HCT116 (cell line): ENCODE data around the gene ICOS. TPM values are rescaled to one million over a fixed set of nuclear protein-coding genes. Genes with fewer than 3 reads are reported as not detected.

ENCODE experiments used
- ATAC-seq: fragments of 200-7000 bp; cut with Tn5 transposase; 2 replicates; pipeline ENCODE4 v1.9.1; 2020; ENCODE audit warnings: mild to moderate bottlenecking, moderate library complexity
- BruUV-seq: library from RNA; stranded (reverse); fragments of 400-500 nt; replicated peaks from 2 replicates; lab custom pipeline; 2021; lab: Mats Ljungman, UMichigan
- CTCF ChIA-PET: fragments of 300-600 bp; sonication (Branson Sonifier 250); formaldehyde crosslinking; loops from one replicate; lab custom pipeline; 2021; ENCODE audit warnings: antibody characterized with exemption; lab: Charles Lee
- POLR2A ChIA-PET: fragments of 300-600, 350-600 bp; sonication (Branson Sonifier 250); formaldehyde crosslinking; loops from one replicate; lab custom pipeline; 2021; ENCODE audit warnings: antibody characterized with exemption; lab: Charles Lee
- RAD21 ChIA-PET, 2 experiments: fragments of 300-600 bp; sonication (Branson Sonifier 250); formaldehyde crosslinking; loops; one replicate each; lab custom pipeline; 2023; ENCODE audit warnings: low total read pairs in 2 of 2; ENCODE audit not compliant: uncharacterized antibody in 2 of 2, unreplicated experiment in 2 of 2, low non-redundant PET in 1 of 2; lab: Charles Lee
- DNase-seq: peaks from one replicate; pipeline ENCODE4 v3.0.0-alpha.2; 2010; ENCODE audit warnings: low read depth, low spot score
- H2AFZ ChIP-seq: fragments of 200-600 bp; shearing (Covaris generic), sonication (generic); 2 replicates; pipeline ENCODE4 v1.6.1; 2017; ENCODE audit warnings: low read depth, mixed run types, mixed read lengths, antibody characterized with exemption, low read length; ENCODE audit not compliant: poor library complexity, severe bottlenecking
- H3K27ac ChIP-seq: 2 replicates; pipeline ENCODE4 v1.5.1; 2012; ENCODE audit warnings: low read depth, low read length
- H3K27me3 ChIP-seq: fragments of 200-600 bp; sonication (generic); 2 replicates; pipeline ENCODE4 v1.6.1; 2016; ENCODE audit warnings: mixed run types, low read length, mixed read lengths; ENCODE audit not compliant: insufficient read depth
- H3K36me3 ChIP-seq, 2 experiments: fragments of 200-500 bp in 1 of 2; fragments of 200-600 bp in 1 of 2; sonication (Bioruptor generic) in 1 of 2; sonication (generic) in 1 of 2; 2 replicates each; pipeline versions ENCODE4 v1.5.1 to v1.6.1; 2014 to 2016; ENCODE audit warnings: low read length in 2 of 2, inconsistent platforms in 1 of 2, mixed read lengths in 1 of 2, mixed run types in 1 of 2; ENCODE audit not compliant: insufficient read depth in 2 of 2, control insufficient read depth in 1 of 2
- H3K4me1 ChIP-seq, 2 experiments: fragments of 200-600 bp in 1 of 2; sonication (generic) in 1 of 2; 2 replicates each; pipeline versions ENCODE4 v1.5.1 to v1.6.1; 2012 to 2017; ENCODE audit warnings: low read length in 2 of 2, inconsistent platforms in 1 of 2, mild to moderate bottlenecking in 1 of 2, mixed read lengths in 1 of 2, mixed run types in 1 of 2, moderate library complexity in 1 of 2; ENCODE audit not compliant: insufficient read depth in 2 of 2, control insufficient read depth in 1 of 2
- H3K4me2 ChIP-seq: fragments of 200-600 bp; sonication (generic); 2 replicates; pipeline ENCODE4 v1.6.1; 2017; ENCODE audit warnings: mixed run types, low read length, mixed read lengths
- H3K4me3 ChIP-seq, 2 experiments: fragments of 200-600 bp in 1 of 2; sonication (generic) in 1 of 2; replicated peaks in 1 of 2; 2 replicates each; pipeline ENCODE4 v1.5.1; 2011 to 2016; ENCODE audit warnings: low read length in 2 of 2, control low read depth in 1 of 2, low read depth in 1 of 2, mild to moderate bottlenecking in 1 of 2, mixed read lengths in 1 of 2, mixed run types in 1 of 2
- H3K79me2 ChIP-seq: fragments of 200-600 bp; sonication (generic); 2 replicates; pipeline ENCODE4 v1.6.1; 2017; ENCODE audit warnings: mild to moderate bottlenecking, mixed run types, low read length, moderate library complexity, mixed read lengths; ENCODE audit not compliant: insufficient read depth
- H3K9ac ChIP-seq: fragments of 200-600 bp; sonication (generic); 2 replicates; pipeline ENCODE4 v1.6.1; 2016; ENCODE audit warnings: low read length, mixed read lengths
- H3K9me2 ChIP-seq: fragments of 200-600 bp; sonication (generic), shearing (Covaris generic); 2 replicates; pipeline ENCODE4 v1.6.1; 2017; ENCODE audit warnings: mixed run types, mild to moderate bottlenecking, moderate library complexity; ENCODE audit not compliant: insufficient read depth
- H3K9me3 ChIP-seq, 2 experiments: fragments of 200-500 bp in 1 of 2; fragments of 200-600 bp in 1 of 2; sonication (Bioruptor generic) in 1 of 2; sonication (generic) in 1 of 2; 2 replicates each; pipeline ENCODE4 v1.6.1; 2014 to 2017; ENCODE audit warnings: low read length in 2 of 2, mixed read lengths in 2 of 2, inconsistent platforms in 1 of 2, low read depth in 1 of 2, mild to moderate bottlenecking in 1 of 2, mixed run types in 1 of 2, moderate library complexity in 1 of 2; ENCODE audit not compliant: control insufficient read depth in 1 of 2, insufficient read depth in 1 of 2
- H4K20me1 ChIP-seq: fragments of 200-600 bp; sonication (generic), shearing (Covaris generic); 2 replicates; pipeline ENCODE4 v1.6.1; 2017; ENCODE audit warnings: mixed run types, mild to moderate bottlenecking, moderate library complexity; ENCODE audit not compliant: insufficient read depth
- CBX3 ChIP-seq: IDR thresholded peaks from 2 replicates; pipeline ENCODE4 v1.6.1; 2012; ENCODE audit warnings: low read depth
- CEBPB ChIP-seq: IDR thresholded peaks from 2 replicates; pipeline ENCODE4 v1.6.1; 2012; ENCODE audit warnings: low read depth
- EGR1 ChIP-seq: IDR thresholded peaks from 2 replicates; pipeline ENCODE4 v1.6.1; 2012; ENCODE audit warnings: low read depth
- ELF1 ChIP-seq: IDR thresholded peaks from 2 replicates; pipeline ENCODE4 v1.6.1; 2012; ENCODE audit warnings: low read depth, borderline replicate concordance
- EZH2phosphoT487 ChIP-seq: fragments of 200-600 bp; IDR thresholded peaks from 2 replicates; pipeline ENCODE4 v1.6.1; 2018; ENCODE audit warnings: antibody characterized with exemption, borderline replicate concordance
- FOSL1 ChIP-seq: IDR thresholded peaks from 2 replicates; pipeline ENCODE4 v1.6.1; 2012; ENCODE audit warnings: low read depth
- JUND ChIP-seq: IDR thresholded peaks from 2 replicates; pipeline ENCODE4 v1.6.1; 2012
- POLR2A ChIP-seq: IDR thresholded peaks from 2 replicates; pipeline ENCODE4 v1.7.0; 2011; ENCODE audit warnings: borderline replicate concordance; ENCODE audit not compliant: insufficient read depth, insufficient read length; ENCODE audit errors: extremely low read depth
- POLR2AphosphoS5 ChIP-seq: IDR thresholded peaks from 2 replicates; pipeline ENCODE4 v1.6.1; 2011; ENCODE audit warnings: mild to moderate bottlenecking, low read depth, low read length, moderate library complexity
- RAD21 ChIP-seq: IDR thresholded peaks from 2 replicates; pipeline ENCODE4 v1.6.1; 2012; ENCODE audit warnings: low read depth, mild to moderate bottlenecking
- SP1 ChIP-seq: IDR thresholded peaks from 2 replicates; pipeline ENCODE4 v1.6.1; 2012; ENCODE audit warnings: low read depth
- SRF ChIP-seq: IDR thresholded peaks from 2 replicates; pipeline ENCODE4 v1.6.1; 2012; ENCODE audit warnings: low read depth
- TCF7L2 ChIP-seq: IDR thresholded peaks from 2 replicates; pipeline ENCODE4 v1.7.0; 2011; ENCODE audit warnings: borderline replicate concordance, inconsistent platforms; ENCODE audit not compliant: insufficient read depth, insufficient read length; ENCODE audit errors: extremely low read depth
- intact Hi-C: fragments of 100-400 bp; cut with micrococcal nuclease; formaldehyde crosslinking; loops from 2 replicates; pipeline ENCODE4 v1.10.0; 2022
- total RNA-seq: library from RNA; stranded (reverse); gene quantifications from one replicate; pipeline ENCODE4 v1.2.1, GENCODE V29; 2021; ENCODE audit not compliant: unreplicated experiment
- TF ChIP-seq, protein P1 (sequence below): IDR thresholded peaks from 2 replicates; pipeline ENCODE4 v1.6.1; 2012
- TF ChIP-seq, protein P2 (sequence below), 3 experiments: fragments of 200-600 bp in 1 of 3; sonication (generic) in 1 of 3; IDR thresholded peaks in 2 of 3; conservative IDR thresholded peaks in 1 of 3; 2 replicates each; pipeline ENCODE4 v1.5.1; 2012 to 2017; ENCODE audit warnings: low read depth in 2 of 3, low read length in 2 of 3, antibody characterized with exemption in 1 of 3, borderline replicate concordance in 1 of 3, control low read depth in 1 of 3, mild to moderate bottlenecking in 1 of 3, mixed read lengths in 1 of 3, mixed run types in 1 of 3, moderate library complexity in 1 of 3; ENCODE audit not compliant: insufficient read depth in 1 of 3
- TF ChIP-seq, protein P3 (sequence below): IDR thresholded peaks from 2 replicates; pipeline ENCODE4 v1.6.1; 2012

Gene ICOS
- total RNA-seq, 1 experiment from 2014 or later: not detected

DNA sequence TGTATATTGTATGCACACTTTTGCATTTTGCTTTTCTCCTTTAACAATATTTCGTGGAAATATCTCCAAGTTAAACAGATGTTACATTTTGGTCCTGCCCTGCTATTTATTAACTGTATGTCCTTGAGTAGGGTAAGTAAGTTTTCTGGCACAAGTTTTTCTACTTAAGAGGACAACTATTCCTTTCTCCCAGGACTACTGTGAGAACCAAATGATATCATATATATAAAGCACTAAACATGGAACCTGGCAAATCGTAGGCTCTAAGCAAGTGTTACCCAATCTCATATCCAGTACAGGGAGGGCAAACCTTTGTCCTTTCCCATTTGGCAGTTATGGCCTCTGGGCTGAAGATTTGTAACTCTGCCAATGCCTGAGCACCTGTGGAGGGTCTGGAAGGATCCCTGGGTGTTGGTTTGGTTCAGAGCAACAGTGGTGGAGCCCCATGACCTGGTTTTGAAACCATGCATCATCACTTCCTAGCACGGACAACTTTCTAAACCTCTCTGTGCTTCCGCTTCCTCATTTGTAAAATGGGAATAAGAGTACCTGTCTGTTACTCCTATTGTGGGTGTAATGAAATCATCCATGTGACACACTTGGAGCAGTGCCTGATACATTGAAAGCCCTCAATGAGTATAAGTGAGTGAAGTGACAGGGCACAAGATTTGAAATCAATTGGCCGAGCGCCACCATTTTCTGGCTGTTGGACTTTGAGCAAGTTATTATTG is 28.3 kb upstream of the ICOS start:
- POLR2A ChIA-PET: no interaction called here
- Histone ChIP-seq H4K20me1 (no peaks in the 10 kb centered on the region), H3K4me1 (no peaks in the 10 kb centered on the region), H3K27ac (no peak overlapping the region), H3K27me3 (no peaks in the 10 kb centered on the region), H3K4me3 (no peak overlapping the region), H3K9me3 (no peaks in the 10 kb centered on the region), H3K36me3 (no peaks in the 10 kb centered on the region), H3K9me2 (no peaks in the 10 kb centered on the region), H2AFZ (no peak overlapping the region), H3K79me2 (no peaks in the 10 kb centered on the region), H3K4me2 (no peak overlapping the region), H3K9ac (no peak overlapping the region)
- CTCF ChIA-PET: no interaction called here
- no peak for DNase-seq
- RAD21 ChIA-PET: no interaction called here
- no TSS peak for BruUV-seq
- intact Hi-C loops: loop anchor here (2.0 kb wide), 1 partner anchor 1335 kb away; no protein-coding TSS in a partner anchor
- TF ChIP-seq, protein P1, sequence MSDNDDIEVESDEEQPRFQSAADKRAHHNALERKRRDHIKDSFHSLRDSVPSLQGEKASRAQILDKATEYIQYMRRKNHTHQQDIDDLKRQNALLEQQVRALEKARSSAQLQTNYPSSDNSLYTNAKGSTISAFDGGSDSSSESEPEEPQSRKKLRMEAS: no peak
- TF ChIP-seq, protein P2, sequence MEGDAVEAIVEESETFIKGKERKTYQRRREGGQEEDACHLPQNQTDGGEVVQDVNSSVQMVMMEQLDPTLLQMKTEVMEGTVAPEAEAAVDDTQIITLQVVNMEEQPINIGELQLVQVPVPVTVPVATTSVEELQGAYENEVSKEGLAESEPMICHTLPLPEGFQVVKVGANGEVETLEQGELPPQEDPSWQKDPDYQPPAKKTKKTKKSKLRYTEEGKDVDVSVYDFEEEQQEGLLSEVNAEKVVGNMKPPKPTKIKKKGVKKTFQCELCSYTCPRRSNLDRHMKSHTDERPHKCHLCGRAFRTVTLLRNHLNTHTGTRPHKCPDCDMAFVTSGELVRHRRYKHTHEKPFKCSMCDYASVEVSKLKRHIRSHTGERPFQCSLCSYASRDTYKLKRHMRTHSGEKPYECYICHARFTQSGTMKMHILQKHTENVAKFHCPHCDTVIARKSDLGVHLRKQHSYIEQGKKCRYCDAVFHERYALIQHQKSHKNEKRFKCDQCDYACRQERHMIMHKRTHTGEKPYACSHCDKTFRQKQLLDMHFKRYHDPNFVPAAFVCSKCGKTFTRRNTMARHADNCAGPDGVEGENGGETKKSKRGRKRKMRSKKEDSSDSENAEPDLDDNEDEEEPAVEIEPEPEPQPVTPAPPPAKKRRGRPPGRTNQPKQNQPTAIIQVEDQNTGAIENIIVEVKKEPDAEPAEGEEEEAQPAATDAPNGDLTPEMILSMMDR (IDR thresholded peaks at IDR 0.05 in 2 of 3, conservative IDR thresholded peaks at IDR 0.05 in 1 of 3; ENCODE audit: borderline replicate concordance in 1 of 3, insufficient read depth in 1 of 3, low read depth in 2 of 3, low read length in 2 of 3): no peak
- ATAC-seq: no peak

DNA sequence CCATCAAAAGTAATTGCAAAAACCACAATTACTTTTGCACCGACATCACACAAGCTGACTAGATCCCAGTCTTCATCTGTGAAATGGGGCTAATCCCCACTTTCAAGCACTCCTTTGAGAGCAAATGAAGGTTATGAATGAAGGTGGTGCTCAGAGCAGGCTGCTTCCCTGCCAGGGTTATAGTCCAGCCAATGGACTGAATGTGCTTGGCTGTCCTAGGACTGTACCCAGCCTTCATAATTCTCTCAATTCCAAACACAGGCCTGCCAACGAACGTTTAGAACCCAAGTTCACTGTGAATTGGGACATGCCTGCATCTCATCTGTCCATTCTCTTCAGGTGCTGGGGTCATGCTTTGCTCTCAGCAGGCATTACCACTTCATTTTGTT is 27.8 kb upstream of the ICOS start:
- no peak for DNase-seq
- RAD21 ChIA-PET: no interaction called here
- no peaks in the 10 kb centered on the region for H3K79me2 ChIP-seq
- H3K9ac ChIP-seq: no peak overlapping the region
- no peak overlapping the region for H3K4me3 ChIP-seq
- H3K27me3 ChIP-seq: no peaks in the 10 kb centered on the region
- no peaks in the 10 kb centered on the region for H4K20me1 ChIP-seq
- H3K27ac ChIP-seq: no peak overlapping the region
- ATAC-seq: no peak
- H3K4me1 ChIP-seq: no peaks in the 10 kb centered on the region
- H3K9me3 ChIP-seq: no peaks in the 10 kb centered on the region
- no peaks in the 10 kb centered on the region for H3K9me2 ChIP-seq
- H2AFZ ChIP-seq: no peak overlapping the region
- POLR2A ChIA-PET: no interaction called here
- no peak overlapping the region for H3K4me2 ChIP-seq
- no peaks in the 10 kb centered on the region for H3K36me3 ChIP-seq
- CTCF ChIA-PET: interaction anchor here (1.4 to 2.0 kb wide), 3 partner anchors 94 to 1320 kb away, joined by 4 to 6 read pairs (median 5); no protein-coding TSS in a partner anchor
- intact Hi-C loops: loop anchor here (1.0 to 2.0 kb wide), 2 partner anchors 424 to 1336 kb away; no protein-coding TSS in a partner anchor
- no TSS peak for BruUV-seq
- TF ChIP-seq CEBPB (no peak), RAD21 (no peak), EGR1 (no peak), TCF7L2 (no peak), FOSL1 (no peak), ELF1 (no peak), POLR2A (no peak), POLR2AphosphoS5 (no peak), CBX3 (no peak), SP1 (no peak), EZH2phosphoT487 (no peak), JUND (no peak), SRF (no peak)
- TF ChIP-seq, protein P3, sequence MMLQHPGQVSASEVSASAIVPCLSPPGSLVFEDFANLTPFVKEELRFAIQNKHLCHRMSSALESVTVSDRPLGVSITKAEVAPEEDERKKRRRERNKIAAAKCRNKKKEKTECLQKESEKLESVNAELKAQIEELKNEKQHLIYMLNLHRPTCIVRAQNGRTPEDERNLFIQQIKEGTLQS: no peak
